Upper lobe of left lung (tissue), 6 donors: ENCODE measurements around the gene PWWP2B. TPM values are rescaled to one million over a fixed set of nuclear protein-coding genes. Genes with fewer than 3 reads are reported as not detected.

Experiments
- ATAC-seq, 2 donors: fragments of 200-7000 bp; cut with Tn5 transposase; one replicate each; pipeline ENCODE4 v1.9.1; 2022; ENCODE audit warnings: mild to moderate bottlenecking in 2 of 2, moderate library complexity in 2 of 2; ENCODE audit not compliant: low FRiP score in 2 of 2
- DNase-seq, 2 donors: peaks; one replicate each; pipeline ENCODE4 v3.0.0-alpha.2; 2019 to 2020
- H3K27ac ChIP-seq, 4 donors: fragments of 200-600 bp; sonication (generic); one replicate each; pipeline ENCODE4 v1.5.1; 2016 to 2019
- H3K27me3 ChIP-seq, 4 donors: fragments of 200-600 bp; sonication (generic); one replicate each; pipeline ENCODE4 v1.5.1; 2017 to 2019
- H3K36me3 ChIP-seq, 4 donors: fragments of 200-600 bp; sonication (generic); one replicate each; pipeline ENCODE4 v1.5.1; 2016 to 2019
- H3K4me1 ChIP-seq, 4 donors: fragments of 200-600 bp; sonication (generic); one replicate each; pipeline ENCODE4 v1.5.1; 2018 to 2019
- H3K4me3 ChIP-seq, 4 donors: fragments of 200-600 bp; sonication (generic); one replicate each; pipeline ENCODE4 v1.5.1; 2017 to 2019; ENCODE audit warnings: mild to moderate bottlenecking in 2 of 4, moderate library complexity in 1 of 4
- H3K9me3 ChIP-seq, 4 donors: fragments of 200-600 bp; sonication (generic); one replicate each; pipeline ENCODE4 v1.5.1; 2018 to 2019
- CTCF ChIP-seq, 6 experiments: fragments of 450-650 bp in 4 of 6; fragments of 200-600 bp in 2 of 6; sonication (generic) in 2 of 6; IDR thresholded peaks; one replicate each; pipeline ENCODE4 v1.5.1; 2016 to 2019; ENCODE audit warnings: antibody characterized with exemption in 6 of 6
- EP300 ChIP-seq, 4 donors: sonication (generic); formaldehyde crosslinking; IDR thresholded peaks; one replicate each; pipeline ENCODE4 v1.5.1; 2017; ENCODE audit warnings: antibody characterized with exemption in 4 of 4, control low read depth in 2 of 4
- POLR2A ChIP-seq, 4 donors: fragments of 450-650 bp; IDR thresholded peaks; one replicate each; pipeline ENCODE4 v1.5.1; 2016 to 2017; ENCODE audit warnings: antibody characterized with exemption in 4 of 4, mild to moderate bottlenecking in 2 of 4
- POLR2AphosphoS5 ChIP-seq, 2 donors: sonication (generic); formaldehyde crosslinking; IDR thresholded peaks; one replicate each; pipeline ENCODE4 v1.5.1; 2017; ENCODE audit warnings: antibody characterized with exemption in 2 of 2
- WGBS, 2 donors: methylation state at CpG; one replicate each; pipeline ENCODE4 v1.1.5; 2017 to 2018; 5-methylcytosine and 5-hydroxymethylcytosine counted together
- total RNA-seq, 6 donors: library from RNA; depleted of rRNA in 4 of 6; stranded (reverse); fragments of >200 nt in 4 of 6; gene quantifications; one replicate each; pipeline versions ENCODE4 v1.1.0 to v1.2.1, GENCODE V29; 2016 to 2021
- donor health status: DM: no; HTN: no; CAD: no; lungs with moderate emphysema.
- donor health status: DM: no; HTN: yes; CAD: no; lungs with severe emphysema.

The PWWP2B gene
- total RNA-seq, 6 donors from 2014 or later = 20.2 to 54.4 (median 32.9) TPM

DNA sequence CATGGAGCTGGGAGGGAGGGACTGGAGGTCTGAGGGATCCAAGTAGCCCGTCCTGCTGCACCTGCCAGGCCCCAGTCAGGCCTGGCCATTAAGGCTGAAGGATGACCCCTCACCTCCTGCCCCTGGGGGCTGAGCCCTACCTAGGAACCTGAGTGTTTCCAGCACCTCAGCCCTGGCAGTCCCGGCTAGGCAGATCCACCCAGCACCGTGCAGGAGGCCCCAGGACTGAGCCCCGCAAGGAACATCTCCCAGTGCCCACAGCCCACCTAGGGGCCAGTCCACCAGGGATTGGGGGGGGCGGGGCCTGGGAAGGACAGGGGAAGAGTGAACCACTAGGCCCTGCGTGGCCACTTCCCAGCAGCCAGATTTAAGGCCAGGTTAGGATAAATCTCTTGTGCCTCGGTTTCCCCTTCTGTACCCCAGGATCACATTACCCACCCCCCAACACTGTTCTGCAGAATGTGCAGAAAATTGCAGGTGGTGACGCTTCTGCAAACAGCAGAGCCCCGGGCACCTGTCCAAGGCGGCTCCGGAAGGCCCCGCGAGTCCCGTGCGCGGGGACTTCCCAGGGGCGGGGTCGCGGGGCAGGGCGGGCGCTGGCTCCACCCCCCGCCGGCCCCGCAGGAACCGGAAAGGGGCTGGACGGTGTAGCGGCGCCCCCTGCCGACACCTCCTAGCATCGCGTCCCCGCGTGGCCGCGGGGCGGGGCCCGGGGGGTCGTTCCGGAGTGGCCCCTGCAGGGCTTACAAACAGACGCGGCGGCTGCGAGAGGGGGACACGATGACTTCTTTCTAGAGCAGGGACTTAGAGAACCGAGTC is 55.9 kb downstream of the PWWP2B start:
- peak overlapping the region in 3 of 4 donors; percentile 12 to 26 (median 15) for H3K4me3 ChIP-seq
- ATAC-seq = peak; percentile 88 to 91
- peak in 1 of 4 donors; percentile 22 for TF ChIP-seq POLR2A (IDR thresholded peaks at IDR 0.05)
- TF ChIP-seq POLR2AphosphoS5 (IDR thresholded peaks at IDR 0.05) = peak in 1 of 2 donors; percentile 21
- peak in 2 of 4 donors; percentile 11 to 82 for TF ChIP-seq EP300 (IDR thresholded peaks at IDR 0.05)
- peak; percentile 96 to 99 (median 98) for TF ChIP-seq CTCF (IDR thresholded peaks at IDR 0.05)
- H3K36me3 ChIP-seq = no peaks in the 10 kb centered on the region
- H3K4me1 ChIP-seq = peaks cover 24 to 35% (median 28%) of the 10 kb centered on the region in 4 donors
- WGBS, 2 donors = 5 to 9% methylated on average over 30 to 35 of the region's 45 CpGs
- H3K9me3 ChIP-seq = no peaks in the 10 kb centered on the region
- H3K27me3 ChIP-seq = no peaks in the 10 kb centered on the region
- peak; percentile 95 to 98 for DNase-seq
- peak overlapping the region; percentile 40 to 81 (median 56) for H3K27ac ChIP-seq

DNA sequence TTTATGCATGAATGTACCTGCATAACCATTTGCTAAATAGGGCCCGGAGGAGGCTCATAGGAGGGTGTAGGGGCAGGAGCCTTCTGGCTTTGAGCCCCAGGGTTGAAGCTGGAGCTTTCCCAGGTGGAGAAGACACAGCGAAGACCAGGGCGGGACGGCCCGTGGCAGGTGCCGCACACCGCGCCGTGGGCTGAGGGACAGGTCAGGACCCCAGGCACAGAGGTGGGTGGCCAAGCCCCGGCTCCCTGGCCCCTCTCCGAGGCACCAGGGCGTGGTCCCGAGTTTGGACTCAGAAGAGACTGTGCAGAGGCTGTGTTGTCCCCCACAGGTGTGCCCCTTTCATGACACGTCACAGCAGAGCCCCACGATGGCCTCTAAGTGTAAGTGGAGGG is 56.5 kb downstream of the PWWP2B start:
- H3K36me3 ChIP-seq = no peaks in the 10 kb centered on the region
- H3K4me1 ChIP-seq = peaks cover 21 to 34% (median 25%) of the 10 kb centered on the region in 4 donors
- DNase-seq = peak in 1 of 2 donors; percentile 88
- TF ChIP-seq CTCF (IDR thresholded peaks at IDR 0.05) (peak in 1 of 6 experiments; percentile 21), POLR2AphosphoS5 (IDR thresholded peaks at IDR 0.05) (no peak)
- no peaks in the 10 kb centered on the region for H3K27me3 ChIP-seq
- H3K27ac ChIP-seq = peak overlapping the region in 2 of 4 donors; percentile 40 to 81
- ATAC-seq = no peak
- peak overlapping the region in 3 of 4 donors; percentile 12 to 26 (median 15) for H3K4me3 ChIP-seq
- 47 to 64% methylated on average over 4 to 7 of the region's 15 CpGs for whole genome bisulfite sequencing, 2 donors
- no peaks in the 10 kb centered on the region for H3K9me3 ChIP-seq

GRCh38 chr10:132454296-132455198 is 57.5 kb downstream of the PWWP2B start:
- no peaks in the 10 kb centered on the region for H3K36me3 ChIP-seq
- H3K27me3 ChIP-seq = no peaks in the 10 kb centered on the region
- no peaks in the 10 kb centered on the region for H3K9me3 ChIP-seq
- peak in 1 of 2 donors; percentile 57 for DNase-seq
- WGBS, 2 donors = 89 to 91% methylated on average over 25 to 30 of the region's 30 CpGs
- H3K27ac ChIP-seq = no peak overlapping the region
- no peak for ATAC-seq
- TF ChIP-seq EP300 (IDR thresholded peaks at IDR 0.05) = no peak
- TF ChIP-seq CTCF (IDR thresholded peaks at IDR 0.05) = no peak
- no peak for TF ChIP-seq POLR2A (IDR thresholded peaks at IDR 0.05)
- TF ChIP-seq POLR2AphosphoS5 (IDR thresholded peaks at IDR 0.05) = no peak
- H3K4me3 ChIP-seq = no peak overlapping the region
- H3K4me1 ChIP-seq = peaks cover 21 to 35% (median 28%) of the 10 kb centered on the region in 4 donors

DNA sequence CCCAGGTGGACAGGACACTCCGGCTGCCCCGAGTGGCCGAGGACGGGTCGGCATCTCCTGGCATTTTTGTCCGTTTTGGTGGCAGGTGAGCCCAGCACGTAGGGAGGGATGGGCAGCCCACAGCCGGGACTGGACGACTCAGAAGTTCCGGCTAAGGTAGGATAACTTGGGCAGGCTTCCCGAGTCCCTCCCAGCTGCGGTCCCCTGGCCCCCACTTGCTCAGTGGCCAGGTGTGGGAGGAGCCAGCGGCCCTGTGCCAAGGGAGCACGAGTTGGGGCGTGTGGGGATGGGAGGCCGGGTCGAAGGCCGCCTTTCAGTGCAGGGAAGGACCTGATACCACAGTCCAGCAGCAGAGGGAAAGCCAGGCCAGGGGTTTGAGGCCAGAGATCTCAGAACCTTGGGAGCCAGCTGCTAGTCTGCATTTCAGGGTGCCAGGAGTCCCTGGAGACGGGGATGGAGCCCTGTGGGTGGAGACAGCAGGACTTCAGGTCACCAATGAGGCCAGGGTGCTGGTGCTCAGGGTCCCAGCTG is 58.5 kb downstream of the PWWP2B start:
- H3K36me3 ChIP-seq = no peaks in the 10 kb centered on the region
- no peak overlapping the region for H3K27ac ChIP-seq
- DNase-seq (peak in 1 of 2 donors; percentile 75), ATAC-seq (no peak)
- 92% methylated on average over 18 to 19 of the region's 19 CpGs for WGBS, 2 donors
- H3K4me1 ChIP-seq = peaks cover 21 to 35% (median 28%) of the 10 kb centered on the region in 4 donors
- TF ChIP-seq POLR2AphosphoS5 (IDR thresholded peaks at IDR 0.05) (no peak), EP300 (IDR thresholded peaks at IDR 0.05) (no peak), POLR2A (IDR thresholded peaks at IDR 0.05) (no peak), CTCF (IDR thresholded peaks at IDR 0.05) (no peak)
- H3K27me3 ChIP-seq = no peaks in the 10 kb centered on the region
- H3K4me3 ChIP-seq = no peak overlapping the region
- no peaks in the 10 kb centered on the region for H3K9me3 ChIP-seq
